Spinal cord (tissue), 10 donors: ENCODE results near the gene LRRC3C. TPM values are rescaled to one million over a fixed set of nuclear protein-coding genes. Genes with fewer than 3 reads are reported as not detected.
"Not testable (repeated sequence)": the region's sequence is repeated elsewhere in the genome, so short reads cannot be mapped to it uniquely, and the experiment has no call there.

Source experiments
- DNase-seq, 6 donors: peaks; one replicate each; pipeline versions ENCODE4 v3.0.0 to v3.0.0-alpha.2; 2013 to 2015; ENCODE audit warnings: low spot score in 6 of 6, low read depth in 4 of 6
- H3K27ac ChIP-seq: one replicate; pipeline ENCODE4 v1.5.1; 2013; ENCODE audit warnings: low read depth, low read length, control low read depth
- H3K27me3 ChIP-seq: one replicate; pipeline ENCODE4 v1.6.1; 2013; ENCODE audit warnings: low read length; ENCODE audit not compliant: control insufficient read depth, insufficient read depth
- H3K36me3 ChIP-seq: one replicate; pipeline ENCODE4 v1.6.1; 2013; ENCODE audit warnings: low read length; ENCODE audit not compliant: control insufficient read depth, insufficient read depth
- H3K4me1 ChIP-seq: one replicate; pipeline ENCODE4 v1.6.1; 2013; ENCODE audit warnings: low read length; ENCODE audit not compliant: control insufficient read depth, insufficient read depth
- H3K4me3 ChIP-seq: one replicate; pipeline ENCODE4 v1.5.1; 2013; ENCODE audit warnings: low read depth, low read length, control low read depth
- H3K9me3 ChIP-seq: one replicate; pipeline ENCODE4 v1.6.1; 2013; ENCODE audit warnings: low read length; ENCODE audit not compliant: control insufficient read depth, insufficient read depth
- WGBS: methylation state at CpG from one replicate; pipeline ENCODE4 v1.1.5; 2013; ENCODE audit warnings: missing lambda C conversion rate; ENCODE audit not compliant: insufficient coverage; 5-methylcytosine and 5-hydroxymethylcytosine counted together
- polyA plus RNA-seq, 2 donors: library from polyadenylated mRNA; unstranded; fragments of 120-200 nt; gene quantifications; one replicate each; pipeline ENCODE4 v1.2.1, GENCODE V29; 2013; ENCODE audit not compliant: insufficient read length in 2 of 2
- total RNA-seq, 2 donors: library from RNA; depleted of rRNA in 1 of 2; stranded (reverse); fragments of 120-200 nt in 1 of 2; fragments of >200 nt in 1 of 2; gene quantifications; one replicate each; pipeline versions ENCODE4 v1.2.3 to v1.2.4, GENCODE V29; 2013 to 2014
- donor health status: healthy.

LRRC3C gene
- total and polyA plus RNA-seq, 4 donors: not detected

- H3K36me3 ChIP-seq: no peaks in the 10 kb centered on the region
- no peak overlapping the region for H3K27ac ChIP-seq
- no peak overlapping the region for H3K4me3 ChIP-seq
- WGBS: 79% methylated on average over 16 of the region's 16 CpGs
- DNase-seq: no peak
- peaks cover 7% of the 10 kb centered on the region for H3K4me1 ChIP-seq
- no peaks in the 10 kb centered on the region for H3K27me3 ChIP-seq
- H3K9me3 ChIP-seq: no peaks in the 10 kb centered on the region
These were observed 16.8 kb downstream of the LRRC3C start for GRCh38 chr17:39944393-39944711.

GRCh38 chr17:39946551-39947330 is 19.2 kb downstream of the LRRC3C start:
- Histone ChIP-seq H3K4me1 (peaks cover 2% of the 10 kb centered on the region), H3K4me3 (no peak overlapping the region), H3K27ac (no peak overlapping the region), H3K9me3 (no peaks in the 10 kb centered on the region), H3K36me3 (no peaks in the 10 kb centered on the region), H3K27me3 (no peaks in the 10 kb centered on the region)
- 85% methylated on average over 11 of the region's 15 CpGs for WGBS
- no peak for DNase-seq

- H3K27ac ChIP-seq, H3K36me3 ChIP-seq, H3K9me3 ChIP-seq, H3K27me3 ChIP-seq, H3K4me3 ChIP-seq, DNase-seq: not testable (repeated sequence)
- peaks cover 12% of the 10 kb centered on the region for H3K4me1 ChIP-seq
- WGBS: 67% methylated on average over 2 of the region's 5 CpGs
These were observed 20.9 kb downstream of the LRRC3C start for GRCh38 chr17:39948489-39948828.

- H3K36me3 ChIP-seq: no peaks in the 10 kb centered on the region
- H3K4me3 ChIP-seq: no peak overlapping the region
- DNase-seq: no peak
- H3K27me3 ChIP-seq: no peaks in the 10 kb centered on the region
- peaks cover 14% of the 10 kb centered on the region for H3K4me1 ChIP-seq
- H3K9me3 ChIP-seq: no peaks in the 10 kb centered on the region
- 80% methylated on average over 1 of the region's 2 CpGs for WGBS
- no peak overlapping the region for H3K27ac ChIP-seq
These were observed 21.5 kb downstream of the LRRC3C start for GRCh38 chr17:39949028-39949427.

- no peaks in the 10 kb centered on the region for H3K27me3 ChIP-seq
- peaks cover 14% of the 10 kb centered on the region for H3K4me1 ChIP-seq
- H3K9me3 ChIP-seq: no peaks in the 10 kb centered on the region
- H3K4me3 ChIP-seq: no peak overlapping the region
- 56% methylated on average over 2 of the region's 5 CpGs for WGBS
- DNase-seq: no peak
- H3K27ac ChIP-seq: no peak overlapping the region
- no peaks in the 10 kb centered on the region for H3K36me3 ChIP-seq
These were observed 23.4 kb downstream of the LRRC3C start for GRCh38 chr17:39950871-39951348.

- 60% methylated on average over 18 of the region's 22 CpGs for WGBS
- DNase-seq: no peak
- Histone ChIP-seq H3K4me3 (peak overlapping the region; percentile 40), H3K27ac (peak overlapping the region; percentile 33), H3K27me3 (no peaks in the 10 kb centered on the region), H3K4me1 (peaks cover 14% of the 10 kb centered on the region), H3K9me3 (no peaks in the 10 kb centered on the region), H3K36me3 (no peaks in the 10 kb centered on the region)
These were observed 24.6 kb downstream of the LRRC3C start for GRCh38 chr17:39951924-39952679.

GRCh38 chr17:39952680-39953470 is 25.3 kb downstream of the LRRC3C start:
- Histone ChIP-seq H3K4me1 (peaks cover 14% of the 10 kb centered on the region), H3K27me3 (no peaks in the 10 kb centered on the region), H3K9me3 (no peaks in the 10 kb centered on the region), H3K27ac (peak overlapping the region; percentile 47), H3K36me3 (no peaks in the 10 kb centered on the region), H3K4me3 (peak overlapping the region; percentile 64)
- WGBS: under 1% methylated on average over 31 of the region's 55 CpGs
- peak in 5 of 6 donors; percentile 69 to 97 (median 81) for DNase-seq

- 26% methylated on average over 6 of the region's 9 CpGs for whole genome bisulfite sequencing
- H3K9me3 ChIP-seq: no peaks in the 10 kb centered on the region
These were observed 25.9 kb downstream of the LRRC3C start for GRCh38 chr17:39953471-39953888.

GRCh38 chr17:39954876-39955275 is 27.3 kb downstream of the LRRC3C start:
- Histone ChIP-seq H3K4me1 (peaks cover 20% of the 10 kb centered on the region), H3K9me3 (no peaks in the 10 kb centered on the region), H3K36me3 (no peaks in the 10 kb centered on the region), H3K27ac (no peak overlapping the region), H3K4me3 (no peak overlapping the region), H3K27me3 (no peaks in the 10 kb centered on the region)
- 90% methylated on average over 1 of the region's 4 CpGs for WGBS
- DNase-seq: no peak

More at GRCh38 chr17:39953471-39953888, 25.9 kb downstream of the LRRC3C start:
- peaks cover 14% of the 10 kb centered on the region for H3K4me1 ChIP-seq
- H3K27ac ChIP-seq: peak overlapping the region; percentile 47
- peak overlapping the region; percentile 64 for H3K4me3 ChIP-seq
- DNase-seq: no peak
- no peaks in the 10 kb centered on the region for H3K27me3 ChIP-seq
- no peaks in the 10 kb centered on the region for H3K36me3 ChIP-seq
